ENCODE results near the gene RNF207. TPM values are rescaled to one million over a fixed set of nuclear protein-coding genes. Genes with fewer than 3 reads are reported as not detected.
A peak's percentile ranks its signal among the peaks of the same experiment; 100 is the strongest.

The RNF207 gene
- total RNA-seq, 1 donor from 2014 or later: 34.5 TPM

GRCh38 chr1:6185635-6186382 lies 20.1 kb upstream of the RNF207 start:
- Mint-ChIP-seq H3K27ac (no peak overlapping the region), H3K4me1 (ENCODE audit: unreplicated experiment) (peaks cover 17% of the 10 kb centered on the region), H3K27me3 (peaks cover 35% of the 10 kb centered on the region), H3K36me3 (peaks cover 30% of the 10 kb centered on the region), H3K4me3 (no peak overlapping the region), H3K9me3 (no peaks in the 10 kb centered on the region)
- DNase-seq (ENCODE audit: extremely low spot score, unreplicated experiment): no peak
- TF ChIP-seq CTCF (conservative IDR thresholded peaks at IDR 0.05): peak; percentile 74

GRCh38 chr1:6188466-6188865 lies 17.5 kb upstream of the RNF207 start:
- H3K4me3 Mint-ChIP-seq: no peak overlapping the region
- H3K27ac Mint-ChIP-seq: no peak overlapping the region
- peaks cover 8% of the 10 kb centered on the region for H3K4me1 Mint-ChIP-seq (ENCODE audit: unreplicated experiment)
- peaks cover 10% of the 10 kb centered on the region for H3K27me3 Mint-ChIP-seq
- no peak for DNase-seq (ENCODE audit: extremely low spot score, unreplicated experiment)
- H3K36me3 Mint-ChIP-seq: peaks cover 33% of the 10 kb centered on the region
- no peak for TF ChIP-seq CTCF (conservative IDR thresholded peaks at IDR 0.05)
- H3K9me3 Mint-ChIP-seq: no peaks in the 10 kb centered on the region

DNA sequence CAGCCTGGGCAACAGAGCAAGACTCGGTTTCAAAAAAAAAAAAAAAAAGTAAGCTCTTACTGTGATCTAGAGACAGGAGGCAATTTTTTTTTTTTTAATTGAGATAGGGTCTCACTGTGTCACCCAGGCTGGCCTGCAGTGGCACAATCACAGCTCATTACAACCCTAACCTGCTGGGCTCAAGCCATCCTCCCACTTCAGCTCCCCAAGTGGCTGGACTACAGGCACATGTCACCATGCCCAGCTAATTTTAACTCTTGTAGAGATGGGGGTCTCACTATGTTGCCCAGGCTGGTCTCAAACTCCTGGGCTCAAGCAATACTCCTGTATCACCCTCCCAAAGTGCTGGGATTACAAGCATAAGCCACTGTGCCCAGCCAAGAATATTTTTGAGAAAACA lies 14.0 kb upstream of the RNF207 start:
- Mint-ChIP-seq H3K9me3 (no peaks in the 10 kb centered on the region), H3K36me3 (peaks cover 23% of the 10 kb centered on the region), H3K27ac (no peak overlapping the region), H3K27me3 (no peaks in the 10 kb centered on the region), H3K4me3 (no peak overlapping the region), H3K4me1 (ENCODE audit: unreplicated experiment) (peaks cover 13% of the 10 kb centered on the region)
- no peak for TF ChIP-seq CTCF (conservative IDR thresholded peaks at IDR 0.05)
- DNase-seq (ENCODE audit: extremely low spot score, unreplicated experiment): no peak

DNA sequence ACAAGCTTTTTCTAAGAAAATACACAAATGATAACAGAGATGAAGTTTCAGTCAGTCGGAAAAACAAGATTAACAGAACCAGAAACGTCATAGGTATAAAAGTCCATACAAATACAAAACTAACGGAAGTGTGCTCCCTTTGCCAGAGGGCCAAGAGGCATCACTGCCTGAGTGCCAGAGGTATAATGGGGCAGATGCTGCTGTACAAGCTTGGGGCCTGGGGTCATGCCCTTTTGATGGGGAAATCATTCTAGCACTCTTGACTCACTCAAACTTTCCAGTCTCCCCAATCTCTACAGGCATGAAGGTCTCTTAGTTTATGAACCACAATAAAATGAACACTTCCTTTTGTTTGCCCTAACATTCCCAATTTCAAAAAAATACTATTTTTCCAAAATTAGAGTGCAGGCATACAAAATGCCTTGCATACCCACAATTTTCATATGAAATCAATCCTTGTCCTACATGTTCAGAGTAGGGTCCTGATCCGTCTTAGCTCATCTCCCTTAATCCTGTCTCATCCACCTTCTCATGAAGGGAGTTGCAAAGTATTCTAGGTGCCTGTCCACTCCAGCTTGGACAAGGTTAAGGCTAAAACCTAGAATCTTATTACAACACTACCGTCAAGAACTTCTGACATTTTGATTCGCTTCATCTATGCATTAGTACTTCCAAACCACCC lies 8.0 kb upstream of the RNF207 start:
- no peaks in the 10 kb centered on the region for H3K9me3 Mint-ChIP-seq

GRCh38 chr1:6198646-6199297 lies 7.1 kb upstream of the RNF207 start:
- Mint-ChIP-seq H3K4me1 (ENCODE audit: unreplicated experiment) (peaks cover 32% of the 10 kb centered on the region), H3K27ac (peak overlapping the region; percentile 98), H3K27me3 (no peaks in the 10 kb centered on the region), H3K4me3 (peak overlapping the region; percentile 90), H3K9me3 (no peaks in the 10 kb centered on the region), H3K36me3 (peaks cover 18% of the 10 kb centered on the region)
- TF ChIP-seq CTCF (conservative IDR thresholded peaks at IDR 0.05): no peak
- DNase-seq (ENCODE audit: extremely low spot score, unreplicated experiment): no peak

More for the DNA sequence above, 8.0 kb upstream of the RNF207 start:
- TF ChIP-seq CTCF (conservative IDR thresholded peaks at IDR 0.05): no peak
- Mint-ChIP-seq H3K27me3 (no peaks in the 10 kb centered on the region), H3K27ac (peak overlapping the region; percentile 98), H3K36me3 (peaks cover 20% of the 10 kb centered on the region), H3K4me1 (ENCODE audit: unreplicated experiment) (peaks cover 32% of the 10 kb centered on the region), H3K4me3 (peak overlapping the region; percentile 90)
- DNase-seq (ENCODE audit: extremely low spot score, unreplicated experiment): no peak
